ENCODE measurements around the gene SERPINH1.

The SERPINH1 gene

GRCh38 chr11:75557666-75558494 is 4.2 kb upstream of the SERPINH1 start:
- DNase-seq = no peak

- DNase-seq = no peak
Observed at GRCh38 chr11:75558939-75559843, 2.9 kb upstream of the SERPINH1 start.

- DNase-seq = no peak
Observed at GRCh38 chr11:75560644-75561043, 1.4 kb upstream of the SERPINH1 start.

- no peak for DNase-seq
Observed at GRCh38 chr11:75561426-75562047, 516 bp upstream of the SERPINH1 start.

- DNase-seq = peak; percentile 55 to 63
Observed at GRCh38 chr11:75562836-75563484, 907 bp downstream of the SERPINH1 start.

- DNase-seq = no peak
Observed at GRCh38 chr11:75563501-75563977, 1.5 kb downstream of the SERPINH1 start.

GRCh38 chr11:75563978-75564552 is 2.0 kb downstream of the SERPINH1 start:
- no peak for DNase-seq

- DNase-seq = peak in 1 of 2 experiments; percentile 40
Observed at GRCh38 chr11:75565221-75565814, 3.3 kb downstream of the SERPINH1 start.

- no peak for DNase-seq
Observed at GRCh38 chr11:75565916-75566762, 4.1 kb downstream of the SERPINH1 start.

- no peak for DNase-seq
Observed at GRCh38 chr11:75566763-75567279, 4.8 kb downstream of the SERPINH1 start.

- DNase-seq = no peak
Observed at GRCh38 chr11:75567971-75568370, 5.9 kb downstream of the SERPINH1 start.

- no peak for DNase-seq
Observed at GRCh38 chr11:75568616-75569219, 6.7 kb downstream of the SERPINH1 start.

GRCh38 chr11:75570559-75571139 is 8.6 kb downstream of the SERPINH1 start:
- no peak for DNase-seq

GRCh38 chr11:75571625-75572024 is 9.6 kb downstream of the SERPINH1 start:
- no peak for DNase-seq

- DNase-seq = no peak
Observed at GRCh38 chr11:75572744-75573143, 10.7 kb downstream of the SERPINH1 start.

- DNase-seq = no peak
Observed at GRCh38 chr11:75574698-75575602, 12.9 kb downstream of the SERPINH1 start.

GRCh38 chr11:75576017-75576416 is 14.0 kb downstream of the SERPINH1 start:
- DNase-seq = no peak

GRCh38 chr11:75576499-75576918 is 14.5 kb downstream of the SERPINH1 start:
- DNase-seq = no peak

- peak in 1 of 2 experiments; percentile 33 for DNase-seq
Observed at GRCh38 chr11:75577207-75577606, 15.2 kb downstream of the SERPINH1 start.

All from SW 1271 (cell line).